Measurements from ENCODE around the gene ALOX12. TPM values are rescaled to one million over a fixed set of nuclear protein-coding genes. Genes with fewer than 3 reads are reported as not detected.

The ALOX12 gene
- total RNA-seq, 1 donor = not detected

DNA sequence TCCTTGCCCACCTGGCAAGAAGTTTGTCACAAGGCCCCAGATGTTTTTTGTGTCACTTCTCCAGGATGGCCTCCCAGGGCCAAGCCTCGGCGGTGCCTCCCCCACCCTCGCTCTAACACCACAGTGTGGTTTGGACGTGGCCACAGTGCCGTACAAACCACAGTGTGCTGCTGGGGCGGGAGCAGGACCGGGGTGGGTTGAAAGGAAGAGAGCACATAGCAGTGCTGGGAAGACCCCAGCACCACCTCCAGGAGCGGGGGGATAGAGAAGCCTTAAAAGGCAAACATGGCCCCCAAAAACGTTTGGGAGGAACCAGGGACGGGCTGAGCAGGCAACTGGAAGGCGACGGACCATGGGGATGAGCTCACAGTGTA, 22.0 kb downstream of the ALOX12 start:
- H3K4me3 ChIP-seq (ENCODE audit: low read depth, low read length) = no peak overlapping the region
- no peak for DNase-seq (ENCODE audit: low read depth)

DNA sequence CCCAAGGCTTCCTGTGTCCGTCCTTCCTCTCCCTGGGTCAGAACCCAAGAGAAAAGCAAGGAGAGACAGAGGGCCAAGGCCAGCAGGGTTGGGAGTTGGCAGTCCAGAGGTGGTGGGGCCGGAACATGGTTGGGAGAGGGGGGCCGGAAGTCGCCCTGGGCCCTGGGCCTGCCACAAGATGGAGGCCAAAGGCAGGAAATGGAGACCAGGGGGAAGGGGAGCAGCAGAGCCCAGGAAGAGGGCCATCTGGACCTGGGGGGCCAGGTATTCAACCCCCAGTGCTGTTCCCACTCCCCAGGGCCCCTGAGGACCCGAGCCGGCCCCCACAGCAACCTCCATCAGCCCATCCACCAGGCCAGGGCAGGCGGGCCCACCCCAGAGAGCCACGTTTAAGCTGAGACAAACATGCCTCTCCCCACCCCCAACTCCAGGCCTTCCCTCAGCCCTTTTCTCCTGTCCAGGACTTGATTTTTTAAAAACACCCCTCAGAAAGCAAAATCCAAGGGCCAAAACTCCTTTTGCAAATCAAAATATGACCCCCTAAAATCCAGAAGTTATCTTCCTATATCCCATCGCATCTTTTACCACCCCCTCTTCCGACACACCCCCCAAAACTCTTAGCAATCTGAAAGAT, 22.6 kb downstream of the ALOX12 start:
- no peak for DNase-seq (ENCODE audit: low read depth)
- TF ChIP-seq, protein P1, sequence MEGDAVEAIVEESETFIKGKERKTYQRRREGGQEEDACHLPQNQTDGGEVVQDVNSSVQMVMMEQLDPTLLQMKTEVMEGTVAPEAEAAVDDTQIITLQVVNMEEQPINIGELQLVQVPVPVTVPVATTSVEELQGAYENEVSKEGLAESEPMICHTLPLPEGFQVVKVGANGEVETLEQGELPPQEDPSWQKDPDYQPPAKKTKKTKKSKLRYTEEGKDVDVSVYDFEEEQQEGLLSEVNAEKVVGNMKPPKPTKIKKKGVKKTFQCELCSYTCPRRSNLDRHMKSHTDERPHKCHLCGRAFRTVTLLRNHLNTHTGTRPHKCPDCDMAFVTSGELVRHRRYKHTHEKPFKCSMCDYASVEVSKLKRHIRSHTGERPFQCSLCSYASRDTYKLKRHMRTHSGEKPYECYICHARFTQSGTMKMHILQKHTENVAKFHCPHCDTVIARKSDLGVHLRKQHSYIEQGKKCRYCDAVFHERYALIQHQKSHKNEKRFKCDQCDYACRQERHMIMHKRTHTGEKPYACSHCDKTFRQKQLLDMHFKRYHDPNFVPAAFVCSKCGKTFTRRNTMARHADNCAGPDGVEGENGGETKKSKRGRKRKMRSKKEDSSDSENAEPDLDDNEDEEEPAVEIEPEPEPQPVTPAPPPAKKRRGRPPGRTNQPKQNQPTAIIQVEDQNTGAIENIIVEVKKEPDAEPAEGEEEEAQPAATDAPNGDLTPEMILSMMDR (IDR thresholded peaks at IDR 0.05; ENCODE audit: insufficient read depth, low read depth, low read length) = no peak
- no peak overlapping the region for H3K4me3 ChIP-seq (ENCODE audit: low read depth, low read length)

More for the DNA sequence above, 22.0 kb downstream of the ALOX12 start:
- TF ChIP-seq, protein P1 (IDR thresholded peaks at IDR 0.05; ENCODE audit: insufficient read depth, low read depth, low read length) = no peak

GRCh38 chr17:7019367-7019766, 23.5 kb downstream of the ALOX12 start:
- TF ChIP-seq, protein P1 (IDR thresholded peaks at IDR 0.05; ENCODE audit: insufficient read depth, low read depth, low read length) = no peak
- H3K4me3 ChIP-seq (ENCODE audit: low read depth, low read length) = no peak overlapping the region
- no peak for DNase-seq (ENCODE audit: low read depth)

DNA sequence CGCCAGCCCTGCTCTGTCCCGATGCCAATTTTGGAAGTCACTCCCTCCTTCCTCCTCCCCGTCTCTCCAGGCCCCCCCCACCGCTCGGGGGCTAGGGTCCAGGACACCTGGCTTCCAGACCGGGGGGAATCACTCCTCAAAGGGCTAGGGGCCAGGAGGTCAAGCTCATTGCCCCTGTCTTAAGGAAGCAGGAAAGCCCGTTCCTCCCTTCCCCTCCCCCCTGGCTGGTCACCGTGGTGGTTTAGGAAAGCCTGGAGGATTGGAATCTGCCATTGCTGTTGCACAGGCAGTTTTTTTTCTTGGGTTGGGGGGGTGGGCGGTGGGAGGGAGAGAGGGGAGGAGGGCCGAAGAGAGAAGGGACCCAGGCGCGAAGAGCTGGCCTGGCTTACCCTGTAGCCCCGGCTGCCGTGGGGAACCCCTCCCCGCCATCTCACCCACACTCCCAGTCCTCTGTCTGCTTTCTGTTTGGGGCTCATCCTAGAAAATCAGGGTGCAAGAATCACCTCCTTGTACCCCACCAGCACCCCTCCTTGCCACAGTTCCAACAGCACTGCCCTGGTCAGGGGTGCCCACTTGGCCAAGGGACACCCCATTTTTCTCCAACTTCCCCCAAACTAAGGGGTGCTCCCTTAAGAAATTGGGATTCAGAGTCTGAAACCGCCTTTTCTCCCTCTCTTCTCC, 24.1 kb downstream of the ALOX12 start:
- H3K4me3 ChIP-seq (ENCODE audit: low read depth, low read length) = peak overlapping the region; percentile 52
- TF ChIP-seq, protein P1 (IDR thresholded peaks at IDR 0.05; ENCODE audit: insufficient read depth, low read depth, low read length) = no peak
- DNase-seq (ENCODE audit: low read depth) = peak; percentile 40

DNA sequence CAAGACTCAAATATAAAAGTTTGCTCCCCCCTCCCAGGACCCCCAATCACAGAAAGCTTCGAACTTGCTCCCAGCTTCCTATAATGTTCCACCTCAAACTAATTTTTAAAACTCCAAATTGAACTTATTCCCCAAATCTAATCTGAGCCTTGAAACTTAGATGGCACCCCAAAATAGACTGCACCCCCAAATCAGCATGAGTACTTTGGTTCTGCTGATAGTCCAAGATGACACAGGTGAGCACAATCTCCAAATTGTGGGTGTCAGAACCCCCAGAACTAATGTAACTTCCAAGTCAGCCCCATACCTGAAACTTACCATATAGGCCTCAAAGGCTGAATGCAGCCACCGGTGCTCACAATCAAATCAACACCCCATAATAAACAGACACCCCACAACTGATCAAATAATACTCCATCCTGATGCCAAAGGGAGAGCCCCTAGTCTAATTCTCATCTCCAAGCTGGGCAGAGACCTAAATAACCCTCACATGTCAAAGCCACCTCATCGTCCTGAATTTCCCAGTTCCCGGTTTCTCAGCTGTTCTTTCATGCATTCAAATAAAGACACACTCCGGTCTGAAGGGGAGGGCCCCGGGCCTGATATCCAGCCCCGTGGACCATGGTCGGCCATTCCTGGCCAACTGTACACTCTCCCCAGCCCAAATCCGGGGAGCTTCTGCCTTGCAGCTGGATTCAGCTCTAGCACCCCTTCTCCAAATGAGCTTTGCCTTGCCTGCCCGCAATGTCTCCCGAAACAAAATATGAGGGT, 25.2 kb downstream of the ALOX12 start:
- DNase-seq (ENCODE audit: low read depth) = no peak
- no peak overlapping the region for H3K4me3 ChIP-seq (ENCODE audit: low read depth, low read length)
- TF ChIP-seq, protein P1 (IDR thresholded peaks at IDR 0.05; ENCODE audit: insufficient read depth, low read depth, low read length) = no peak

DNA sequence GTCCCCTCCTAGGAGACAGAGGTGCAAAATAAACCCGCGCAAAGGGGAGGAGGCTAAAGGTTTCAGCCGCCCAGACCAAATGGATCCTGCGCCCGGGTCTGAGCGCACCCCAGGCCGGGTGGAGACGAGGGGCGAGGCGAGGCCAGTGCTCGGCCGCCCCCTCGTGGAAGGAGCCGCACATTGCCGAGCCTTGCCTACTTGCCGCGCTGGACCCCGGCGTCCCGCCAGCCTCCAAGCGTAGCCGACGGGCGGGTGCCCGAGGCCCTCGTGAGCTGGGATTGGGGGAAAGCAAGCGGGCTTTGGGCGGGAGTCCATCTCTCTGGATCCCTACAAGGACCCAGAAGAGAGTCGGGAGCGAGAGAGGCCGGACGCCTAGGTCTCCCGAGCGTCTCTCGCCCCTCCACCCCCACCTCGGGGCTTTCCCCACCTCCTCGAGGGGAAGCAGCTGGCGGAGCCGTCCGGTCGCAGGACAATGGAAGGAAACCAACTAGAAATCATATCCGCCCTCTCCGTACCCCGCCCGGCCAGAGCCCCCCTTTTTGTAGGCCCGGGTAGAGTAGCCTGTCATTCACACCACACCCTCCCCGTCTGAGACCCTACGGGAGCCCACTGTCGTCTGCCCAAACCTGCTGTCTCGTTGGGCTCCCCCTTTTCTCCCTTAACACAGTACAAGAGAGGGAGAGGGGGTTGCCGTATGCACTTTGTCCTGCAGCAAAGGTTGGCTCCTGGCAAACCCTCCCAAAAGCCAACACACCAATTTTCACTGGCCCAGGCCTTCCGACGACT, 26.3 kb downstream of the ALOX12 start:
- DNase-seq (ENCODE audit: low read depth) = peak; percentile 56
- TF ChIP-seq, protein P1 (IDR thresholded peaks at IDR 0.05; ENCODE audit: insufficient read depth, low read depth, low read length) = peak; percentile 88
- peak overlapping the region; percentile 34 for H3K4me3 ChIP-seq (ENCODE audit: low read depth, low read length)

Data from fibroblast of villous mesenchyme (primary cell).